Thoracic aorta endothelial cell (primary cell): Measurements from ENCODE around the gene ATP1A4. TPM values are rescaled to one million over a fixed set of nuclear protein-coding genes. Genes with fewer than 3 reads are reported as not detected.

Experiments used
- total RNA-seq: library from RNA; depleted of rRNA; stranded (reverse); fragments of >200 nt; gene quantifications from 2 replicates; pipeline ENCODE4 v1.2.3, GENCODE V29; 2012

The ATP1A4 gene
- total RNA-seq: not detected in 2 replicates

GRCh38 chr1:160151303-160151702, at the start of gene ATP1A4:
Gene ATP1A4 (plus strand): TSS chr1:160151603. CDS start chr1:160152041, 438 bp downstream.

GRCh38 chr1:160115545-160116282, 35.7 kb upstream of the ATP1A4 start, which contains the start of gene ATP1A2:
Gene ATP1A2 (plus strand): TSS chr1:160115759. CDS start chr1:160115862, 103 bp downstream.

GRCh38 chr1:160189649-160190625, 38.5 kb downstream of the ATP1A4 start, which contains the start of gene CASQ1:
Gene CASQ1 (plus strand): TSS chr1:160190575. CDS start chr1:160190752, 177 bp downstream.

GRCh38 chr1:160205242-160206035, 54.0 kb downstream of the ATP1A4 start, which contains the start of gene PEA15:
Gene PEA15 (plus strand): TSS chr1:160205384. CDS start chr1:160211545, 6,161 bp downstream.

Other genes with a start within 250 kb of the ATP1A4 start
- gene TAGLN2, start 226.1 kb upstream of the ATP1A4 start, total RNA-seq: 454 and 578 TPM in 2 replicates
- gene IGSF9, start 206.0 kb upstream of the ATP1A4 start, total RNA-seq: 0.07 TPM in 1 of 2 replicates, not detected in the other
- gene SLAMF9, start 197.4 kb upstream of the ATP1A4 start, total RNA-seq: not detected in 2 replicates
- gene PIGM, start 119.6 kb upstream of the ATP1A4 start, total RNA-seq: 6.5 and 6.9 TPM in 2 replicates
- not detected in 2 replicates for gene KCNJ10, start 81.4 kb upstream of the ATP1A4 start, total RNA-seq
- gene KCNJ9, start 70.1 kb upstream of the ATP1A4 start, total RNA-seq: not detected in 2 replicates
- 7.6 and 9.8 TPM in 2 replicates for gene IGSF8, start 53.0 kb upstream of the ATP1A4 start, total RNA-seq
- gene ATP1A2, start 35.8 kb upstream of the ATP1A4 start, total RNA-seq: not detected in 2 replicates
- gene CASQ1, start 39.0 kb downstream of the ATP1A4 start, total RNA-seq: not detected in 2 replicates
- 154 and 208 TPM in 2 replicates for gene PEA15, start 53.8 kb downstream of the ATP1A4 start, total RNA-seq
- 91.8 and 96.1 TPM in 2 replicates for gene DCAF8, start 110.9 kb downstream of the ATP1A4 start, total RNA-seq
- gene PEX19, start 133.5 kb downstream of the ATP1A4 start, total RNA-seq: 26.6 and 33.9 TPM in 2 replicates
- gene COPA, start 191.6 kb downstream of the ATP1A4 start, total RNA-seq: 236 and 290 TPM in 2 replicates
- gene NCSTN, start 191.8 kb downstream of the ATP1A4 start, total RNA-seq: 87.2 and 101 TPM in 2 replicates
- 0.13 TPM in 1 of 2 replicates, not detected in the other for gene NHLH1, start 215.5 kb downstream of the ATP1A4 start, total RNA-seq
- gene VANGL2, start 249.0 kb downstream of the ATP1A4 start, total RNA-seq: not detected in 2 replicates